ENCODE measurements around the gene APBA1. TPM values are rescaled to one million over a fixed set of nuclear protein-coding genes. Genes with fewer than 3 reads are reported as not detected.

The APBA1 gene
- polyA plus RNA-seq, 2 donors, result 0.82 to 1.3 TPM

DNA sequence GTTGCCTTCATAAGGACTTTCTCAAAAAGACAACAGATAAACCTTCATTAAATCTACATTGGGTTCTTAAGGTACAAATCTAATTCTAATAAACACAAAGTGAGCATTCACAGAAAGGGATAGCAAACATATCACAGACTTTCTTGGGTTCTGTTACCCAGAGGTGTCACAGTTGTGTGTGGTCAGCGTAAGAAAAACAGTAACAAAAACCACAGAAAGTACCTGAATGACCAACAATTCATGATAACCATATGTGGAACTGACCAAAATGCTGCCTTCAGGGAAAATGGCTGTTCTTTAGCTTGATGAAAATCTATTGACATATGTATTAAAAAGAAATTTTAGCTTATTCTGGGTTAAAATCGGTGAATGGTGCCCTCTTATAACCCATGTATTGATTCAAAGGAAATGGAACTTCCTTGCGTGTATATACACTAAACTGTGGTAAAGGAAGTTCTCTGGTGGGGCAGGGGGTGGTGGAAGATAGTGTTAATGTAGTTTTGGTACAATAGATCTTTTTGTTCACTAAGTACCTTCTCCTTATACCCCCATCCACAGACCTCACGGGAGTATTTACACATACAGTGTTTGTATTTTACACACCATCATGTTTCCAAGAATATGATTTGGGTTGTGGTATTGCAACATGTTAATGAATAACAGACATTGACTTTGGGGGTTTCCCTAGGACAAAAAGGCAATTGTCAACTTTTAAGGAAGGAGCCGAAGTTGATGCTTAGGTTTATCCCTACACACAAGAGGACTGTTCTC is 152.5 kb downstream of the APBA1 start:
- WGBS, 2 donors, result 59 to 72% methylated on average over 5 of the region's 5 CpGs
- Histone ChIP-seq H3K27me3 (ENCODE audit: control insufficient read depth in 1 of 2, insufficient read depth in 2 of 2, low read length in 2 of 2) (no peaks in the 10 kb centered on the region), H3K4me1 (ENCODE audit: control insufficient read depth in 2 of 2, insufficient read depth in 2 of 2, low read length in 1 of 2) (no peaks in the 10 kb centered on the region), H3K36me3 (ENCODE audit: control insufficient read depth in 2 of 2, insufficient read depth in 2 of 2, low read length in 1 of 2) (peaks cover 0 to 4% of the 10 kb centered on the region in 2 donors), H3K9me3 (ENCODE audit: control insufficient read depth in 2 of 2, insufficient read depth in 1 of 2, low read depth in 1 of 2, low read length in 1 of 2) (peaks cover 0 to 6% of the 10 kb centered on the region in 2 donors), H3K4me3 (ENCODE audit: low read depth in 1 of 2, low read length in 2 of 2) (no peak overlapping the region), H3K27ac (ENCODE audit: low read depth in 2 of 2, low read length in 1 of 2) (no peak overlapping the region)

DNA sequence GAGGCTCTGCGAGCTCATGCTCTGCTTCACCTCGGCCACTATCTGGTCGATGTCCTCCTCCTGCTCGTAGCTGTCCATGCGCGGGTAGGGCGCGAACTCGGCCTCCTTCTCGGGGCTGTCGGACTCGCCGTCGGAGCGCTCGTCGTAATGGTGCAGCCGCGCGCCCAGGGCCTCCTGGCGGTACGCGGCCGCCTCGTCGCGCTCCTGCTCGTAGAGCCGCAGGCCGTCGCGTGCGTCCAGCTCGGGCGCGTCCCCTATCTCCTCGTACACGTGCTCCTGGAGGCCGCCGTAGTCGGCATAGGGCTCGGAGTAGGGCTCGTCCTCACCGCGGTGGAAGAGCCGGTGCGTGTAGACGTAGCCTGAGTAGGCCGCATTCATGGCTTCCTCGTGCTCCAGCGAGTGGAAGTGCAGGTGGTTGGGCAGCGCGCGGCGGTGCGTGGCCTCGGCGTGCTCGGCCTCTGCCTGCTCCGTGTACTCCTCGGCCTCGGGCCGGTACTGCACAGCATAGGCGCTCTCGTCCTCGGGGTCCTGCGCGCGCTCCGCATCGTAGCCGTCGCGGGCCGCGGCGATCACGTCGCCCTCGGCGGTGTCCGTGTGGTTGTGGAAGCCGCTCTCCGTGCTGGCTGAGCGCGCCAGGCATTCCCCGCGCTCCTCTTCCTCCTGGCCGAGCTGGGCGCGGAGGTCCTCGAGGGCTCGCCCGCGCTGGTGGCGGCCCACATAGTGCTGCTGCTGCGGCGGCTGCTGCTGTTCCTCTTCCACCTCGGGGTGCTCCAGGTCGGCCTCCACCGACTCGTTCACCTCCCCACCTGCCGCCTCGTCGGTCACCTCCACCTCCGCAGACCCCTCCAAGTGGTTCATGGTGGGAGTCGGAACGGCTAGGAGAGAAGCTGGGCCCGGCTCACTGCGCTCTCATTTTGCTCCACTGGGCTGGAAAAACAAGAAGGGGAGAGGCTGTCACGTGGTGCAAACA is 155.5 kb downstream of the APBA1 start:
- no peaks in the 10 kb centered on the region for H3K27me3 ChIP-seq (ENCODE audit: control insufficient read depth in 1 of 2, insufficient read depth in 2 of 2, low read length in 2 of 2)
- H3K4me3 ChIP-seq (ENCODE audit: low read depth in 1 of 2, low read length in 2 of 2), result no peak overlapping the region
- H3K27ac ChIP-seq (ENCODE audit: low read depth in 2 of 2, low read length in 1 of 2), result no peak overlapping the region
- no peaks in the 10 kb centered on the region for H3K4me1 ChIP-seq (ENCODE audit: control insufficient read depth in 2 of 2, insufficient read depth in 2 of 2, low read length in 1 of 2)
- WGBS, 2 donors, result 91 to 96% methylated on average over 111 of the region's 111 CpGs
- peaks cover 0 to 6% of the 10 kb centered on the region in 2 donors for H3K9me3 ChIP-seq (ENCODE audit: control insufficient read depth in 2 of 2, insufficient read depth in 1 of 2, low read depth in 1 of 2, low read length in 1 of 2)
- peaks cover 0 to 4% of the 10 kb centered on the region in 2 donors for H3K36me3 ChIP-seq (ENCODE audit: control insufficient read depth in 2 of 2, insufficient read depth in 2 of 2, low read length in 1 of 2)

DNA sequence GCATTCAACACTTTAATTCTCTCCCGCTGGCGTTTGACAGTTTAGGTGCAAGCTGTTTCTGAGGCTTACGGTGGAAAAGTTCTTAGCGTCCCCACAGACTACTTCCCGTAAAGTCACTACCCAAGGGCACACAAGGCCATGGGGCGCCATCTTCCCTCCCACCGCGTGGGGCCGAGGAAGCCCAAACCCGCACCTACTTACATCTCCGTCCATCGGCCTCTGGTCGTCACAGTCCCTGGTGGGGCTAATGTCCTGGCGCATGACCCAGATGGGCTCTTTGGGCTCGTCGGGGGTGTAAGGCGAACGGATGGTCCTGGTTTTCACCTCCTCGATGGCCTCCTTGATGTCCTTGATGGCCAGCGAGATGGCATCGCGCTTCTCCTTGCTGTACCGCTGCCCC is 156.4 kb downstream of the APBA1 start:
- Histone ChIP-seq H3K27me3 (ENCODE audit: control insufficient read depth in 1 of 2, insufficient read depth in 2 of 2, low read length in 2 of 2) (no peaks in the 10 kb centered on the region), H3K4me3 (ENCODE audit: low read depth in 1 of 2, low read length in 2 of 2) (no peak overlapping the region), H3K4me1 (ENCODE audit: control insufficient read depth in 2 of 2, insufficient read depth in 2 of 2, low read length in 1 of 2) (no peaks in the 10 kb centered on the region), H3K27ac (ENCODE audit: low read depth in 2 of 2, low read length in 1 of 2) (no peak overlapping the region), H3K36me3 (ENCODE audit: control insufficient read depth in 2 of 2, insufficient read depth in 2 of 2, low read length in 1 of 2) (peaks cover 0 to 4% of the 10 kb centered on the region in 2 donors), H3K9me3 (ENCODE audit: control insufficient read depth in 2 of 2, insufficient read depth in 1 of 2, low read depth in 1 of 2, low read length in 1 of 2) (peaks cover 0 to 6% of the 10 kb centered on the region in 2 donors)
- 96 to 97% methylated on average over 23 of the region's 23 CpGs for WGBS, 2 donors

DNA sequence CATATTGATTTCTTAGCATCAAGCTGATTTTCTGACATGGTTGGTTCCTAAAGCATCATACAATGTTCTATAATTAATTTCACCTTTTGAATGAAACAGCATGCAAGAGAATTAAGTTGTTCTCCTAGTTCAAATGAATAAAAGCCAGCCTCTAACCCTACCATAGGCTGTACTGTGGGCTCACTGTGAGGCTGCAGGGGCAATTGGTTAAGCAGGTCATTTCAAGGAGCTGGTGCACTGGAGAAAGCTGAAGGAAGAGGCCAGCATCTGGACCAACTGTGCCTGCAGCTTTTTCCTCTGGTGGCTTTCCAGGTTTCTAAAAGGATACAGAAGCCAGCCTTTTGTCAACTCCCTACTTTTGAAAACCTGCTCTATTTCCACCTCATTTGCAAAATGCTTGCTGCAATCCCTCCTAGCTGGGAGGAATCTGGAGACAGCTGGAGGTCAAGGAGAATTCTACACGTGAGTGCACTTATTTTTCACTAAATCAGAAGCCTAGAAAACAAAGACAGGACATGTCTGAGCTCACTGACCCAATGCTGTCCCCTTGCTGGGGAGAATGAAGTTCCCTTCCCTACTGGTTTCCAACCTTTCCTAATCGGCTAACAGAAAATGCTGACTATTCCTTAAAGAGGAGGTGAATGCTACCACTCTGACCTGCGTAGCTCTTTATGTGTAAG is 158.9 kb downstream of the APBA1 start:
- Histone ChIP-seq H3K27ac (ENCODE audit: low read depth in 2 of 2, low read length in 1 of 2) (no peak overlapping the region), H3K9me3 (ENCODE audit: control insufficient read depth in 2 of 2, insufficient read depth in 1 of 2, low read depth in 1 of 2, low read length in 1 of 2) (peaks cover 0 to 6% of the 10 kb centered on the region in 2 donors), H3K4me1 (ENCODE audit: control insufficient read depth in 2 of 2, insufficient read depth in 2 of 2, low read length in 1 of 2) (no peaks in the 10 kb centered on the region), H3K27me3 (ENCODE audit: control insufficient read depth in 1 of 2, insufficient read depth in 2 of 2, low read length in 2 of 2) (no peaks in the 10 kb centered on the region), H3K36me3 (ENCODE audit: control insufficient read depth in 2 of 2, insufficient read depth in 2 of 2, low read length in 1 of 2) (peaks cover 0 to 4% of the 10 kb centered on the region in 2 donors), H3K4me3 (ENCODE audit: low read depth in 1 of 2, low read length in 2 of 2) (no peak overlapping the region)
- 62 to 72% methylated on average over 3 of the region's 3 CpGs for WGBS, 2 donors

DNA sequence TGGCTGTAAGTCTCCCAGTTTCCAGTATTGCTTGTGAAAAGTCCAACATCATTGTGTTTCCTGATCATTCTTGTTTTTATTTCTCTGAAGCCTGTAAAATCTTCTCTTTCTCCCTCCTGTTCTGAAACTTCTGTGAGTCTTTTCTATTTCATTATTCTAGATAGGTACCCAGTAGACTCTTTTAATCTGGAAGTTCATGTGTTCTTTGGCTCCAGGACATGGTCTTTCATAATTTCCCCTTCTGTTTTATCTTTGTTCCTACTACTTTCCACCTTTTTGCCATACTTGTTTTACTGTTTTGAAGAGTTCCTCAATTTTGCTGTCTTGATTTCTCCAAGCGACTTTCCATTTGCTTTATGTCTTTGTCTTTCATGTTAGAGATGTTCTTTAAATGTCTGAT is 168.1 kb downstream of the APBA1 start:
- no peaks in the 10 kb centered on the region for H3K9me3 ChIP-seq (ENCODE audit: control insufficient read depth in 2 of 2, insufficient read depth in 1 of 2, low read depth in 1 of 2, low read length in 1 of 2)
- H3K4me3 ChIP-seq (ENCODE audit: low read depth in 1 of 2, low read length in 2 of 2), result no peak overlapping the region
- H3K27ac ChIP-seq (ENCODE audit: low read depth in 2 of 2, low read length in 1 of 2), result no peak overlapping the region
- WGBS, 2 donors, result 86 to 92% methylated on average over 1 of the region's 1 CpG
- no peaks in the 10 kb centered on the region for H3K27me3 ChIP-seq (ENCODE audit: control insufficient read depth in 1 of 2, insufficient read depth in 2 of 2, low read length in 2 of 2)
- H3K4me1 ChIP-seq (ENCODE audit: control insufficient read depth in 2 of 2, insufficient read depth in 2 of 2, low read length in 1 of 2), result no peaks in the 10 kb centered on the region
- H3K36me3 ChIP-seq (ENCODE audit: control insufficient read depth in 2 of 2, insufficient read depth in 2 of 2, low read length in 1 of 2), result no peaks in the 10 kb centered on the region

DNA sequence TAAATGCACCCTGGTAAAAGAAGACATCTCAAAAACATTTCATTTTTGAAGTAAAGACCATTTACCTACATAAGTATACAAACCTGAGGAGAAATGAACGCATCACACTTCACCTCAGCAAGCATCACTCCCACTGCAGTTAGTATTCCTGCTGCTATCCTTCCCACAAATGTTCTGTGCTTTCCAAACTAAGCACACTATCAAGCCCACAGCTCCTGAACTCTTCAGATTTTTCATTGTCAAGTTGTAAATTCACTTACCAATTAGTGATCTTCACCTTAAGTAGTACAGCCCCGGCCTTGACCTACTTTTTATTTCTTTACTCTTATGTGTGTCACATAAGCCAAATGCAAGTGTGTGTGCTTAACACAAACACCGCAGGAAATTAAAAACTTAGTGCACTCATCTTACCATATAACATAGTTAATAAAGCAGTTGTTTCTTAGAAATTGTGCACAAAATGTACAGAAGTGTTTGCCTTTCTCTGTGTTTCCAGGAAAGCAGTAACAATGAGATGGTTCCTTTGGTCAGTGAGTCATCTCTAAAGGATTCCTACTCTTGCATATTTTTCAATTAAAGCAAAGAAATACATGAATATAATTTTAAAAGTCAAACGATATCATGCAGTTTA is 169.4 kb downstream of the APBA1 start:
- WGBS, 2 donors, result 55 to 70% methylated on average over 4 of the region's 4 CpGs
- no peaks in the 10 kb centered on the region for H3K9me3 ChIP-seq (ENCODE audit: control insufficient read depth in 2 of 2, insufficient read depth in 1 of 2, low read depth in 1 of 2, low read length in 1 of 2)
- no peaks in the 10 kb centered on the region for H3K4me1 ChIP-seq (ENCODE audit: control insufficient read depth in 2 of 2, insufficient read depth in 2 of 2, low read length in 1 of 2)
- no peaks in the 10 kb centered on the region for H3K36me3 ChIP-seq (ENCODE audit: control insufficient read depth in 2 of 2, insufficient read depth in 2 of 2, low read length in 1 of 2)
- no peak overlapping the region for H3K4me3 ChIP-seq (ENCODE audit: low read depth in 1 of 2, low read length in 2 of 2)
- H3K27ac ChIP-seq (ENCODE audit: low read depth in 2 of 2, low read length in 1 of 2), result no peak overlapping the region
- H3K27me3 ChIP-seq (ENCODE audit: control insufficient read depth in 1 of 2, insufficient read depth in 2 of 2, low read length in 2 of 2), result no peaks in the 10 kb centered on the region

DNA sequence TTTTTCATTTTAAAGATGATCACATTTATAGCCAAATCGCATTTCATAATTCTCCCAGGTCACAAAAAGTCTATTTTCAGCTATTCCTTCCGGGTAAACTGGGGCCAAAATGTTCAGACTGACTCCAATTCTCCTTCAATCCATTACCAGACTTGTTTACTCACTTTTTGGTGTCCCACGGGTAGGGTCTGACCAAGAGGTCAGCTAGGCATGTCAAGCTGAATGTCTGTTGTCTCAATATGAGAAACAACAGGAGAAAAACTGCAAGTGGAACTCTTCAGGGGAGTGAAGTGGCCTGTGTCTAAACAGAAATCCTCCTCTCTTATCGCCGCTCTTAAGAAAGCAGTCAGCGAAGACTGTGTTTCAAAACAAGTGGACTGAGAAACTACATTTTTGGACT is 171.3 kb downstream of the APBA1 start:
- no peaks in the 10 kb centered on the region for H3K27me3 ChIP-seq (ENCODE audit: control insufficient read depth in 1 of 2, insufficient read depth in 2 of 2, low read length in 2 of 2)
- no peaks in the 10 kb centered on the region for H3K4me1 ChIP-seq (ENCODE audit: control insufficient read depth in 2 of 2, insufficient read depth in 2 of 2, low read length in 1 of 2)
- no peak overlapping the region for H3K27ac ChIP-seq (ENCODE audit: low read depth in 2 of 2, low read length in 1 of 2)
- 73 to 83% methylated on average over 6 of the region's 6 CpGs for WGBS, 2 donors
- H3K36me3 ChIP-seq (ENCODE audit: control insufficient read depth in 2 of 2, insufficient read depth in 2 of 2, low read length in 1 of 2), result no peaks in the 10 kb centered on the region
- no peak overlapping the region for H3K4me3 ChIP-seq (ENCODE audit: low read depth in 1 of 2, low read length in 2 of 2)
- H3K9me3 ChIP-seq (ENCODE audit: control insufficient read depth in 2 of 2, insufficient read depth in 1 of 2, low read depth in 1 of 2, low read length in 1 of 2), result no peaks in the 10 kb centered on the region

DNA sequence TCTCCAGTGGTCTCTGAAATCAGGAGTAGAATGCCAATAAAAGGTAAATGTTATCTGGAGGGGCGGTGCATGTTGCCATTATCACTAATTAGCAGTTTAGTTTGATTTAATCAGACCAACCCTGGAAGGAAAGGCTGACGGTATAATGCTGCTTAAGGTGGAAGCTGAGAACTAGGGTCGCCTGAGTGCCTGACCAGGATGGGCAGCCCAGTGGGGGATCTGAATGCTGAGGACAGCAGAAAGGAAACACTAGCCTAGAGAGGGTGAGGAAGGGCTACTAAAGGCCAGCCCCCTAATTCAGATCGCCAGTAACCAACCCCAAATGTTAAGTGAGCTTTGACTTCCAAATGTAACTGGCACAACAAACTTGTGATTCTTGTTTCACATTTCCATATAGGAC is 172.2 kb downstream of the APBA1 start:
- no peaks in the 10 kb centered on the region for H3K4me1 ChIP-seq (ENCODE audit: control insufficient read depth in 2 of 2, insufficient read depth in 2 of 2, low read length in 1 of 2)
- H3K27ac ChIP-seq (ENCODE audit: low read depth in 2 of 2, low read length in 1 of 2), result no peak overlapping the region
- H3K27me3 ChIP-seq (ENCODE audit: control insufficient read depth in 1 of 2, insufficient read depth in 2 of 2, low read length in 2 of 2), result no peaks in the 10 kb centered on the region
- no peak overlapping the region for H3K4me3 ChIP-seq (ENCODE audit: low read depth in 1 of 2, low read length in 2 of 2)
- 79 to 82% methylated on average over 4 of the region's 4 CpGs for WGBS, 2 donors
- H3K9me3 ChIP-seq (ENCODE audit: control insufficient read depth in 2 of 2, insufficient read depth in 1 of 2, low read depth in 1 of 2, low read length in 1 of 2), result no peaks in the 10 kb centered on the region
- no peaks in the 10 kb centered on the region for H3K36me3 ChIP-seq (ENCODE audit: control insufficient read depth in 2 of 2, insufficient read depth in 2 of 2, low read length in 1 of 2)

DNA sequence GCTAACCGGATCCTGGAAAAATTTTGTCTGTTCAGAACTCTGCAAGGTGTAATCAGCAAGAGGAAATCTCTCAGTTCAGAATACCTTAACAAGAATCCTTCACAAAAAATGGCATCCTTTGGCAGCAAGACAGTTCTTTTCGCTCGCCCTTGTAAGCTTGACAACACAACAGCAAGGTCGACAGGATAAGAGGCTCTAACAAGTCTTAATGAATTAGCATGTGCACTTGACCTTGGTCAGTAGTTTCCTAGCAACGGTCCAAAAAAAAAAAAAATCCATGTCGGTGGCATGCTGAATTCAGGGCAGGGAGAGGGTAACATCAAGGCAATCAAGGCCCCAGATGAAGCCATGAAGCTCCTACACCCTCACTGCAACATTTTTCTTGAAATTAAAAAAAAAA is 172.8 kb downstream of the APBA1 start:
- no peaks in the 10 kb centered on the region for H3K9me3 ChIP-seq (ENCODE audit: control insufficient read depth in 2 of 2, insufficient read depth in 1 of 2, low read depth in 1 of 2, low read length in 1 of 2)
- no peak overlapping the region for H3K4me3 ChIP-seq (ENCODE audit: low read depth in 1 of 2, low read length in 2 of 2)
- no peaks in the 10 kb centered on the region for H3K36me3 ChIP-seq (ENCODE audit: control insufficient read depth in 2 of 2, insufficient read depth in 2 of 2, low read length in 1 of 2)
- no peaks in the 10 kb centered on the region for H3K4me1 ChIP-seq (ENCODE audit: control insufficient read depth in 2 of 2, insufficient read depth in 2 of 2, low read length in 1 of 2)
- H3K27ac ChIP-seq (ENCODE audit: low read depth in 2 of 2, low read length in 1 of 2), result no peak overlapping the region
- whole genome bisulfite sequencing, 2 donors, result 50 to 68% methylated on average over 6 of the region's 6 CpGs
- no peaks in the 10 kb centered on the region for H3K27me3 ChIP-seq (ENCODE audit: control insufficient read depth in 1 of 2, insufficient read depth in 2 of 2, low read length in 2 of 2)
